Measurements from ENCODE around the gene TRMT2A.

GRCh38 chr22:20092477-20092854 lies 24.6 kb downstream of the TRMT2A start:
- no peak for TF ChIP-seq JUND (IDR thresholded peaks at IDR 0.05; ENCODE audit: low read length)
- no peak for TF ChIP-seq CTCF (IDR thresholded peaks at IDR 0.05; ENCODE audit: control extremely low read depth in 1 of 3, insufficient read depth in 1 of 3, low read depth in 1 of 3, low read length in 3 of 3)
- no peak for TF ChIP-seq HDAC6 (IDR thresholded peaks at IDR 0.05; ENCODE audit: low read depth, low read length)
- no peak for TF ChIP-seq EP300 (IDR thresholded peaks at IDR 0.05; ENCODE audit: borderline replicate concordance in 1 of 2, low read depth in 2 of 2, low read length in 2 of 2)
- no peak for TF ChIP-seq JUN (IDR thresholded peaks at IDR 0.05; ENCODE audit: low read depth, low read length)
- TF ChIP-seq SP1 (IDR thresholded peaks at IDR 0.05; ENCODE audit: low read depth, low read length), result no peak
- TF ChIP-seq POLR2AphosphoS5 (IDR thresholded peaks at IDR 0.05; ENCODE audit: low read depth, low read length), result no peak
- no peak for TF ChIP-seq SRF (IDR thresholded peaks at IDR 0.05; ENCODE audit: low read depth, low read length)
- TF ChIP-seq EGR1 (IDR thresholded peaks at IDR 0.05; ENCODE audit: borderline replicate concordance, low read depth, low read length), result no peak
- TF ChIP-seq POLR2A (IDR thresholded peaks at IDR 0.05; ENCODE audit: control extremely low read depth in 1 of 2, low read depth in 2 of 2, low read length in 2 of 2), result no peak
- no peak for TF ChIP-seq EZH2 (IDR thresholded peaks at IDR 0.05; ENCODE audit: low read depth, low read length, severe bottlenecking)
- TF ChIP-seq TAF1 (IDR thresholded peaks at IDR 0.05; ENCODE audit: low read depth, low read length), result no peak
